NCI-H446 (cell line): ENCODE data around the gene GALNT18.

Experiments
- DNase-seq, 2 experiments: peaks; one replicate each; lab custom pipeline; 2025; lab: John Stamatoyannopoulos, UW

GALNT18 gene

GRCh38 chr11:11272254-11272653 is 349.6 kb downstream of the GALNT18 start:
- no peak for DNase-seq

GRCh38 chr11:11270236-11270775 is 351.5 kb downstream of the GALNT18 start:
- DNase-seq, result no peak

GRCh38 chr11:11268706-11269105 is 353.1 kb downstream of the GALNT18 start:
- DNase-seq, result no peak

GRCh38 chr11:11268119-11268518 is 353.7 kb downstream of the GALNT18 start:
- DNase-seq, result no peak

- no peak for DNase-seq
Observed at GRCh38 chr11:11267312-11267711, 354.5 kb downstream of the GALNT18 start.

GRCh38 chr11:11265994-11266606 is 355.7 kb downstream of the GALNT18 start:
- peak in 1 of 2 experiments; percentile 20 for DNase-seq

- no peak for DNase-seq
Observed at GRCh38 chr11:11265320-11265719, 356.5 kb downstream of the GALNT18 start.

GRCh38 chr11:11263238-11264005 is 358.4 kb downstream of the GALNT18 start:
- DNase-seq, result peak in 1 of 2 experiments; percentile 59

GRCh38 chr11:11262171-11262920 is 359.5 kb downstream of the GALNT18 start:
- DNase-seq, result no peak

- no peak for DNase-seq
Observed at GRCh38 chr11:11261629-11262028, 360.2 kb downstream of the GALNT18 start.

- DNase-seq, result no peak
Observed at GRCh38 chr11:11260903-11261302, 360.9 kb downstream of the GALNT18 start.

GRCh38 chr11:11253995-11254394 is 367.8 kb downstream of the GALNT18 start:
- DNase-seq, result no peak

GRCh38 chr11:11253497-11253896 is 368.3 kb downstream of the GALNT18 start:
- no peak for DNase-seq

- no peak for DNase-seq
Observed at GRCh38 chr11:11252403-11252802, 369.4 kb downstream of the GALNT18 start.

- no peak for DNase-seq
Observed at GRCh38 chr11:11251394-11251970, 370.3 kb downstream of the GALNT18 start.

GRCh38 chr11:11250470-11250869 is 371.3 kb downstream of the GALNT18 start:
- DNase-seq, result no peak

- DNase-seq, result no peak
Observed at GRCh38 chr11:11247576-11247975, 374.2 kb downstream of the GALNT18 start.

- no peak for DNase-seq
Observed at GRCh38 chr11:11247086-11247485, 374.7 kb downstream of the GALNT18 start.

GRCh38 chr11:11246166-11246565 is 375.6 kb downstream of the GALNT18 start:
- DNase-seq, result no peak

- no peak for DNase-seq
Observed at GRCh38 chr11:11245453-11245852, 376.4 kb downstream of the GALNT18 start.

- no peak for DNase-seq
Observed at GRCh38 chr11:11244470-11245080, 377.2 kb downstream of the GALNT18 start.
